ENCODE data around the gene ST6GALNAC1.

- TF ChIP-seq, protein P1, sequence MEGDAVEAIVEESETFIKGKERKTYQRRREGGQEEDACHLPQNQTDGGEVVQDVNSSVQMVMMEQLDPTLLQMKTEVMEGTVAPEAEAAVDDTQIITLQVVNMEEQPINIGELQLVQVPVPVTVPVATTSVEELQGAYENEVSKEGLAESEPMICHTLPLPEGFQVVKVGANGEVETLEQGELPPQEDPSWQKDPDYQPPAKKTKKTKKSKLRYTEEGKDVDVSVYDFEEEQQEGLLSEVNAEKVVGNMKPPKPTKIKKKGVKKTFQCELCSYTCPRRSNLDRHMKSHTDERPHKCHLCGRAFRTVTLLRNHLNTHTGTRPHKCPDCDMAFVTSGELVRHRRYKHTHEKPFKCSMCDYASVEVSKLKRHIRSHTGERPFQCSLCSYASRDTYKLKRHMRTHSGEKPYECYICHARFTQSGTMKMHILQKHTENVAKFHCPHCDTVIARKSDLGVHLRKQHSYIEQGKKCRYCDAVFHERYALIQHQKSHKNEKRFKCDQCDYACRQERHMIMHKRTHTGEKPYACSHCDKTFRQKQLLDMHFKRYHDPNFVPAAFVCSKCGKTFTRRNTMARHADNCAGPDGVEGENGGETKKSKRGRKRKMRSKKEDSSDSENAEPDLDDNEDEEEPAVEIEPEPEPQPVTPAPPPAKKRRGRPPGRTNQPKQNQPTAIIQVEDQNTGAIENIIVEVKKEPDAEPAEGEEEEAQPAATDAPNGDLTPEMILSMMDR (IDR thresholded peaks at IDR 0.05), result no peak
- no peak for TF ChIP-seq POLR2A (IDR thresholded peaks at IDR 0.05)
Observed at GRCh38 chr17:76593384-76593826, 50.2 kb downstream of the ST6GALNAC1 start.

Data from adrenal gland (tissue), 5 donors.